Measurements from ENCODE around the gene GPATCH1. TPM values are rescaled to one million over a fixed set of nuclear protein-coding genes. Genes with fewer than 3 reads are reported as not detected.

GPATCH1 gene
- total and polyA plus RNA-seq, 2 of the 13 experiments (the other 11 are each of a cell fraction or from before 2014, with no cell fraction given) = 6.8 to 6.9 TPM

- no peak for TF ChIP-seq ZBTB33 (CRISPR knock-in tag; IDR thresholded peaks at IDR 0.05)
- no peak for TF ChIP-seq RFX5 (IDR thresholded peaks at IDR 0.05; ENCODE audit: low read depth, low read length)
- TF ChIP-seq ATRX (CRISPR knock-in tag; IDR thresholded peaks at IDR 0.05; ENCODE audit: borderline replicate concordance) = no peak
- no peak for TF ChIP-seq SOX13 (IDR thresholded peaks at IDR 0.05)
- TF ChIP-seq SOX13 (CRISPR knock-in tag; conservative IDR thresholded peaks at IDR 0.05 in 1 of 2, IDR thresholded peaks at IDR 0.05 in 1 of 2) = peak in 1 of 2 experiments; percentile 63; a peak in 2 of 4 replicates
- no peak for TF ChIP-seq ISL2 (CRISPR knock-in tag; IDR thresholded peaks at IDR 0.05)
- no peak for TF ChIP-seq ZNF232 (CRISPR knock-in tag; IDR thresholded peaks at IDR 0.05; ENCODE audit: borderline replicate concordance)
- no peak for TF ChIP-seq TBX3 (IDR thresholded peaks at IDR 0.05; ENCODE audit: borderline replicate concordance)
- TF ChIP-seq TCF7 (IDR thresholded peaks at IDR 0.05; ENCODE audit: low read depth) = no peak; the same call in 1 of the 2 replicates
- no peak for TF ChIP-seq ZNF260 (CRISPR knock-in tag; IDR thresholded peaks at IDR 0.05; ENCODE audit: borderline replicate concordance, low read depth)
- 0 out of 2 replicates have a peak, but pooled peaks have one; percentile 36 for TF ChIP-seq ERF (CRISPR knock-in tag; IDR thresholded peaks at IDR 0.05)
- TF ChIP-seq TFDP2 (CRISPR knock-in tag; IDR thresholded peaks at IDR 0.05) = no peak
- TF ChIP-seq ZXDC (CRISPR knock-in tag; IDR thresholded peaks at IDR 0.05) = no peak
- TF ChIP-seq ARNT (IDR thresholded peaks at IDR 0.05) = no peak
- peak in 1 of 2 experiments; percentile 62; a peak in 1 of 4 replicates for TF ChIP-seq KLF16 (CRISPR knock-in tag; IDR thresholded peaks at IDR 0.05)
- no peak for TF ChIP-seq ZNF235 (CRISPR knock-in tag; IDR thresholded peaks at IDR 0.05; ENCODE audit: borderline replicate concordance)
- TF ChIP-seq ZMYM4 (CRISPR knock-in tag; IDR thresholded peaks at IDR 0.05) = no peak
- no peak for TF ChIP-seq ZNF570 (CRISPR knock-in tag; IDR thresholded peaks at IDR 0.05; ENCODE audit: borderline replicate concordance)
- no peak for TF ChIP-seq ZNF629 (CRISPR knock-in tag; conservative IDR thresholded peaks at IDR 0.05)
- no peak for TF ChIP-seq SATB2 (CRISPR knock-in tag; IDR thresholded peaks at IDR 0.05)
- TF ChIP-seq MATR3 (CRISPR knock-in tag; IDR thresholded peaks at IDR 0.05) = no peak
- TF ChIP-seq ZNF414 (CRISPR knock-in tag; IDR thresholded peaks at IDR 0.05) = peak; percentile 46; the same call in 1 of the 2 replicates
- TF ChIP-seq, protein P1, sequence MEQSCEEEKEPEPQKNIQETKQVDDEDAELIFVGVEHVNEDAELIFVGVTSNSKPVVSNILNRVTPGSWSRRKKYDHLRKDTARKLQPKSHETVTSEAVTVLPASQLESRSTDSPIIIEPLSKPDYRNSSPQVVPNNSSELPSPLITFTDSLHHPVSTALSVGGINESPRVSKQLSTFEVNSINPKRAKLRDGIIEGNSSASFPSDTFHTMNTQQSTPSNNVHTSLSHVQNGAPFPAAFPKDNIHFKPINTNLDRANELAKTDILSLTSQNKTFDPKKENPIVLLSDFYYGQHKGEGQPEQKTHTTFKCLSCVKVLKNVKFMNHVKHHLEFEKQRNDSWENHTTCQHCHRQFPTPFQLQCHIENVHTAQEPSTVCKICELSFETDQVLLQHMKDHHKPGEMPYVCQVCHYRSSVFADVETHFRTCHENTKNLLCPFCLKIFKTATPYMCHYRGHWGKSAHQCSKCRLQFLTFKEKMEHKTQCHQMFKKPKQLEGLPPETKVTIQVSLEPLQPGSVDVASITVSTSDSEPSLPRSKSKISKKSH (CRISPR knock-in tag; IDR thresholded peaks at IDR 0.05; ENCODE audit: borderline replicate concordance) = no peak
Observed at GRCh38 chr19:33052352-33052972, 28.5 kb upstream of the GPATCH1 start (continued).
